Natural killer cell (primary cell): Measurements from ENCODE around the gene INPP4A. TPM values are rescaled to one million over a fixed set of nuclear protein-coding genes. Genes with fewer than 3 reads are reported as not detected.

ENCODE experiments used
- ATAC-seq, 3 donors: fragments of 150-1000 bp in 2 of 3; fragments of 200-7000 bp in 1 of 3; cut with Tn5 transposase; 1 replicate in 1 of 3; 2 replicates in 2 of 3; pipeline ENCODE4 v1.10.0; 2021; ENCODE audit warnings: mild to moderate bottlenecking in 2 of 3, moderate library complexity in 2 of 3
- DNase-seq, 2 donors: peaks; one replicate each; pipeline versions ENCODE4 v3.0.0 to v3.0.0-alpha.2; 2013 to 2021; ENCODE audit warnings: mixed read lengths in 1 of 2
- H3K27ac ChIP-seq: one replicate; pipeline ENCODE4 v1.5.1; 2013; ENCODE audit warnings: mild to moderate bottlenecking, low read length
- H3K27me3 ChIP-seq: one replicate; pipeline ENCODE4 v1.6.1; 2013; ENCODE audit warnings: low read length; ENCODE audit not compliant: control insufficient read depth, insufficient read depth
- H3K36me3 ChIP-seq: one replicate; pipeline ENCODE4 v1.6.1; 2013; ENCODE audit warnings: low read length; ENCODE audit not compliant: control insufficient read depth, insufficient read depth
- H3K4me1 ChIP-seq: one replicate; pipeline ENCODE4 v1.6.1; 2013; ENCODE audit warnings: low read length; ENCODE audit not compliant: control insufficient read depth, insufficient read depth
- H3K4me3 ChIP-seq: one replicate; pipeline ENCODE4 v1.5.1; 2013; ENCODE audit warnings: low read length
- H3K9me3 ChIP-seq: one replicate; pipeline ENCODE4 v1.6.1; 2013; ENCODE audit warnings: low read length; ENCODE audit not compliant: control insufficient read depth, insufficient read depth
- H3K27ac Mint-ChIP-seq, 2 donors: one replicate each; pipeline ENCODE4 v1.8.0; 2022; ENCODE audit warnings: mild to moderate bottlenecking in 2 of 2, mixed read lengths in 2 of 2, moderate library complexity in 1 of 2
- H3K27me3 Mint-ChIP-seq, 2 donors: one replicate each; pipeline ENCODE4 v1.8.0; 2022; ENCODE audit warnings: low read depth in 2 of 2, mixed read lengths in 2 of 2
- H3K36me3 Mint-ChIP-seq: one replicate; pipeline ENCODE4 v1.8.0; 2022; ENCODE audit warnings: mixed read lengths
- H3K4me1 Mint-ChIP-seq, 2 donors: one replicate each; pipeline ENCODE4 v1.8.0; 2022; ENCODE audit warnings: mixed read lengths in 2 of 2
- H3K4me3 Mint-ChIP-seq: one replicate; pipeline ENCODE4 v1.8.0; 2022; ENCODE audit warnings: mild to moderate bottlenecking, moderate library complexity, mixed read lengths
- H3K9me3 Mint-ChIP-seq, 2 donors: one replicate each; pipeline ENCODE4 v1.8.0; 2022; ENCODE audit warnings: mixed read lengths in 2 of 2
- WGBS: methylation state at CpG from one replicate; pipeline ENCODE4 v1.1.7; 2013; ENCODE audit warnings: missing lambda C conversion rate; ENCODE audit not compliant: insufficient coverage; 5-methylcytosine and 5-hydroxymethylcytosine counted together
- intact Hi-C: fragments of 100-400 bp; cut with micrococcal nuclease; formaldehyde crosslinking; loops from one replicate; pipeline ENCODE4 v1.14.2; 2022
- total RNA-seq, 4 donors: library from RNA; stranded (reverse); fragments of 120-200 nt in 1 of 4; gene quantifications; one replicate each; pipeline versions ENCODE4 v1.2.3 to v1.2.4, GENCODE V29; 2013 to 2022
- TF ChIP-seq, protein P1 (sequence below): fragments of 200-600 bp; IDR thresholded peaks from one replicate; pipeline ENCODE4 v1.8.0; 2022; ENCODE audit warnings: antibody characterized with exemption

INPP4A gene
- total RNA-seq, 3 donors from 2014 or later (not counting 1 experiment from before 2014, with no cell fraction given), result 192 to 243 (median 225) TPM

DNA sequence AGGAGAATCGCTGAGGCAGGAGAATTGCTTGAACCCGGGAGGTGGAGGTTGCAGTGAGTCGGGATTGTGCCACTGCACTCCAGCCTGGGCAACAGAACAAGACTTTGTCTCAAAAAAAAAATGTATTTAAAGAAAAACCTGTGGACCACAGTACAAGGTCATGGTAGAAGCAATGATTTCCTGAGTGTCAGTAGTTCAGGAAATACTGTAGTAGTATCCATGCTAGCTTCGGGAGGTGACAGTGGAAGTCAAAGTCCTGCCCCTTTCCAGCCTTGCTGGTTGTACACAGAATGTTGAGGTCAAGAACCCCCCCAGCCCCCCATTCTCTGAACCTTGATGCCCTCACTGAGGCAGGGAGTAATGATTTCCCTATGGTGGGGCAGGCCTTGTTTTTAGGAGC, 56.6 kb downstream of the INPP4A start:
- Mint-ChIP-seq H3K27me3 (no peaks in the 10 kb centered on the region), H3K27ac (peak overlapping the region; percentile 85 to 91), H3K4me1 (peaks cover 83 to 91% of the 10 kb centered on the region in 2 donors), H3K9me3 (no peaks in the 10 kb centered on the region), H3K4me3 (no peak overlapping the region), H3K36me3 (peaks cover 13% of the 10 kb centered on the region)
- intact Hi-C loops, result no loop called here
- H3K36me3 ChIP-seq, result peaks cover 16% of the 10 kb centered on the region
- TF ChIP-seq, protein P1, sequence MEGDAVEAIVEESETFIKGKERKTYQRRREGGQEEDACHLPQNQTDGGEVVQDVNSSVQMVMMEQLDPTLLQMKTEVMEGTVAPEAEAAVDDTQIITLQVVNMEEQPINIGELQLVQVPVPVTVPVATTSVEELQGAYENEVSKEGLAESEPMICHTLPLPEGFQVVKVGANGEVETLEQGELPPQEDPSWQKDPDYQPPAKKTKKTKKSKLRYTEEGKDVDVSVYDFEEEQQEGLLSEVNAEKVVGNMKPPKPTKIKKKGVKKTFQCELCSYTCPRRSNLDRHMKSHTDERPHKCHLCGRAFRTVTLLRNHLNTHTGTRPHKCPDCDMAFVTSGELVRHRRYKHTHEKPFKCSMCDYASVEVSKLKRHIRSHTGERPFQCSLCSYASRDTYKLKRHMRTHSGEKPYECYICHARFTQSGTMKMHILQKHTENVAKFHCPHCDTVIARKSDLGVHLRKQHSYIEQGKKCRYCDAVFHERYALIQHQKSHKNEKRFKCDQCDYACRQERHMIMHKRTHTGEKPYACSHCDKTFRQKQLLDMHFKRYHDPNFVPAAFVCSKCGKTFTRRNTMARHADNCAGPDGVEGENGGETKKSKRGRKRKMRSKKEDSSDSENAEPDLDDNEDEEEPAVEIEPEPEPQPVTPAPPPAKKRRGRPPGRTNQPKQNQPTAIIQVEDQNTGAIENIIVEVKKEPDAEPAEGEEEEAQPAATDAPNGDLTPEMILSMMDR, result no peak
- ATAC-seq (no peak), DNase-seq (no peak)
- H3K4me3 ChIP-seq, result no peak overlapping the region
- H3K9me3 ChIP-seq, result peaks cover 11% of the 10 kb centered on the region
- 97% methylated on average over 4 of the region's 4 CpGs for WGBS
- no peaks in the 10 kb centered on the region for H3K27me3 ChIP-seq
- no peak overlapping the region for H3K27ac ChIP-seq
- peaks cover 40% of the 10 kb centered on the region for H3K4me1 ChIP-seq

DNA sequence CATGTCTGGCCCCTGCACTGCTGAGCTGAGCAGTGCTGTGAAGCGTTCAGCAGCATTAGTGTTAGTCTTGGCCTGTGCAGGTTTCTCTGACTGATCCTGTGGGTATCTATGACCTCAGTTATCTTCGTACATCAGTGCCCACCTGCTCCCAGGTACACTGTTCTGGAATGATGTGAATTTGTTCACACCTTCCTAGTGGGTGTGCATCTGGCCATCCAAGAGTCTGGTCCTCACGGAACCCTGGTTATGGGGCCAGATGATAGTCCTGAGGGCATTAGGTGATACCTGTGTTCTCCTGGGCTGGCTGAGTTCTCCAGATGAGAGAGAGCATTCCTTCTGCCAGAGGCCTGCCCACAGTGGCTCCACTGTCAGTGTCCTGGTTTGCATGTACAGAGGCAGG, 57.2 kb downstream of the INPP4A start:
- Mint-ChIP-seq H3K36me3 (peaks cover 13% of the 10 kb centered on the region), H3K27me3 (no peaks in the 10 kb centered on the region), H3K9me3 (no peaks in the 10 kb centered on the region), H3K4me3 (no peak overlapping the region), H3K27ac (peak overlapping the region; percentile 85 to 91), H3K4me1 (peaks cover 83 to 91% of the 10 kb centered on the region in 2 donors)
- DNase-seq (no peak), ATAC-seq (no peak)
- Histone ChIP-seq H3K27ac (no peak overlapping the region), H3K27me3 (no peaks in the 10 kb centered on the region), H3K4me1 (peaks cover 47% of the 10 kb centered on the region), H3K36me3 (peaks cover 18% of the 10 kb centered on the region), H3K4me3 (no peak overlapping the region), H3K9me3 (peaks cover 8% of the 10 kb centered on the region)
- 91% methylated on average over 3 of the region's 3 CpGs for WGBS
- intact Hi-C loops, result no loop called here
- TF ChIP-seq, protein P1, result no peak

DNA sequence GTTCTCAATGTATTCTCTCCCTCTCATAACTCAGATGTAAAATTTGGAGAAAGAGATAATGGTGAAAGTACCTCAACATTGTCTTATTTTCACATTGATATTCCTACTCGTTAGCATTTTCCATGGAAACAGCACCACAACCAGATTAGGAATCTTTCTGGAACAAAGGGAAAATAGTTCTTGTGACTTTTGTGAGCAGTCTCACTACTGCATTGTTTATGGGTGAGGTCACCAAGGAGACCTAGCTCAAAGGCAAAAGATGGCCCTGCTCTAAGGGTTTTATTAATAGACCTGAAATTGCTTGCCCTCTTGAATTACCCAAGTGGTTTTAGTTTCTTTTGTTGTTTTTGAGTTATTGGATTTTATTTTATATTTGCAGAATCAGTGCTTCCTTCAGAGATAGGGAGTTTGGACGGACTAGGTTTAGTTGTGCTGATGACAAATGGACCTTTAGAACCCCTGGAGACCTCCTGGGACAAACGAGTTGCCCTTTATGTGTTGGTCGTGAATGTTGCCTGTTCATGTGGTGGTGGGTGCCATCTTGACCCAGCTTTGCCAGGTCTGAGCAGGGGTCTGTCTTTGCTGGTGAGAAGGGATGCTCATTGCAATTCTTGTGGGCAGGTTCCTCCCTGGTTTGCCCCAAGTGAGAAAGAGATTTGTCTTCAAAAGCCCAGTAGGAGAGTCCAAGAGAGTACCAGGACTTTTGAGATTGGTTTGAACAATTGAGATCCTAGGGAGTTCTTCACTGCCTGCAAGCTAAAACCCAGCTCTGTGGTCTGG, 58.1 kb downstream of the INPP4A start:
- Mint-ChIP-seq H3K4me3 (no peak overlapping the region), H3K36me3 (peaks cover 8% of the 10 kb centered on the region), H3K4me1 (peaks cover 84 to 91% of the 10 kb centered on the region in 2 donors), H3K9me3 (no peaks in the 10 kb centered on the region), H3K27me3 (no peaks in the 10 kb centered on the region), H3K27ac (peak overlapping the region; percentile 85 to 91)
- TF ChIP-seq, protein P1, result no peak
- no peaks in the 10 kb centered on the region for H3K9me3 ChIP-seq
- intact Hi-C loops, result no loop called here
- no peak overlapping the region for H3K27ac ChIP-seq
- H3K36me3 ChIP-seq, result peaks cover 20% of the 10 kb centered on the region
- H3K4me3 ChIP-seq, result no peak overlapping the region
- no peak for DNase-seq
- no peaks in the 10 kb centered on the region for H3K27me3 ChIP-seq
- peaks cover 54% of the 10 kb centered on the region for H3K4me1 ChIP-seq
- no peak for ATAC-seq
- 94% methylated on average over 3 of the region's 4 CpGs for WGBS
